Panc1 (cell line): ENCODE measurements around the gene ABL1. TPM values are rescaled to one million over a fixed set of nuclear protein-coding genes. Genes with fewer than 3 reads are reported as not detected.

Source experiments
- ATAC-seq: fragments of 200-7000 bp; cut with Tn5 transposase; 2 replicates; pipeline ENCODE4 v1.9.1; 2020; ENCODE audit warnings: mild to moderate bottlenecking, moderate library complexity
- BruUV-seq: library from RNA; stranded (reverse); fragments of 400-500 nt; replicated peaks from 2 replicates; lab custom pipeline; 2021; lab: Mats Ljungman, UMichigan
- CTCF ChIA-PET: fragments of 300-600 bp; sonication (Branson Sonifier 250); formaldehyde crosslinking; loops from one replicate; lab custom pipeline; 2022; ENCODE audit warnings: antibody characterized with exemption; lab: Charles Lee
- POLR2A ChIA-PET: fragments of 300-600 bp; sonication (Branson Sonifier 250); formaldehyde crosslinking; loops from one replicate; lab custom pipeline; 2022; ENCODE audit warnings: antibody characterized with exemption; lab: Charles Lee
- DNase-seq: peaks from one replicate; pipeline ENCODE4 v3.0.0-alpha.2; 2010; ENCODE audit warnings: low read depth, low spot score
- H3K27ac ChIP-seq: 2 replicates; pipeline ENCODE4 v1.5.1; 2011; ENCODE audit warnings: mild to moderate bottlenecking, low read length, inconsistent platforms
- H3K27me3 ChIP-seq: fragments of 200-500 bp; sonication (Bioruptor generic); 2 replicates; pipeline ENCODE4 v1.6.0; 2014; ENCODE audit warnings: low read length, inconsistent platforms; ENCODE audit not compliant: control insufficient read depth, insufficient read depth
- H3K36me3 ChIP-seq: fragments of 200-500 bp; sonication (Bioruptor generic); 2 replicates; pipeline ENCODE4 v1.5.1; 2014; ENCODE audit warnings: inconsistent platforms, mild to moderate bottlenecking, low read length, moderate library complexity; ENCODE audit not compliant: control insufficient read depth, insufficient read depth
- H3K4me1 ChIP-seq: 2 replicates; pipeline ENCODE4 v1.5.1; 2011; ENCODE audit warnings: inconsistent platforms, mild to moderate bottlenecking, low read length, moderate library complexity; ENCODE audit not compliant: control insufficient read depth, insufficient read depth
- H3K4me3 ChIP-seq, 2 experiments: 2 replicates each; pipeline ENCODE4 v1.5.1; 2011 to 2012; ENCODE audit warnings: low read depth in 2 of 2, low read length in 2 of 2, mild to moderate bottlenecking in 2 of 2, inconsistent platforms in 1 of 2, moderate library complexity in 1 of 2
- H3K9me3 ChIP-seq: fragments of 200-500 bp; sonication (Bioruptor generic); 2 replicates; pipeline ENCODE4 v1.5.1; 2014; ENCODE audit warnings: low read depth, mild to moderate bottlenecking, inconsistent platforms, low read length, moderate library complexity; ENCODE audit not compliant: control insufficient read depth, insufficient read depth
- CTCF ChIP-seq: fragments of 450-650 bp; IDR thresholded peaks from 2 replicates; pipeline ENCODE4 v1.5.1; 2017; ENCODE audit warnings: mild to moderate bottlenecking
- POLR2AphosphoS5 ChIP-seq: IDR thresholded peaks from 2 replicates; pipeline ENCODE4 v1.6.1; 2012; ENCODE audit warnings: mild to moderate bottlenecking, low read depth, low read length, moderate library complexity
- REST ChIP-seq, 2 experiments: IDR thresholded peaks; 2 replicates each; pipeline ENCODE4 v1.6.1; 2011 to 2012; ENCODE audit warnings: low read depth in 2 of 2, control low read depth in 1 of 2, low read length in 1 of 2, mild to moderate bottlenecking in 1 of 2, moderate library complexity in 1 of 2; ENCODE audit not compliant: insufficient read depth in 1 of 2
- SIN3A ChIP-seq: IDR thresholded peaks from 2 replicates; pipeline ENCODE4 v1.6.1; 2012; ENCODE audit warnings: low read depth, mild to moderate bottlenecking, low read length, moderate library complexity, borderline replicate concordance; ENCODE audit not compliant: insufficient read depth
- TCF7L2 ChIP-seq: IDR thresholded peaks from 2 replicates; pipeline ENCODE4 v1.6.1; 2011; ENCODE audit warnings: mild to moderate bottlenecking, low read depth, low read length, inconsistent platforms
- in situ Hi-C: cut with HindIII; loops from 2 replicates; pipeline ENCODE4 v1.10.0; 2016; ENCODE audit warnings: low sequenced_read_pairs, low pct_unique_long_range_greater_than_20kb
- intact Hi-C: fragments of 100-400 bp; cut with micrococcal nuclease; formaldehyde crosslinking; loops from one replicate; pipeline ENCODE4 v1.10.0; 2022; ENCODE audit not compliant: unreplicated experiment
- total RNA-seq: library from RNA; stranded (reverse); gene quantifications from one replicate; pipeline ENCODE4 v1.2.1, GENCODE V29; 2021; ENCODE audit not compliant: unreplicated experiment

The ABL1 gene
- total RNA-seq, 1 experiment from 2014 or later = 48.4 TPM

GRCh38 chr9:130900701-130901497 lies 65.8 kb downstream of the ABL1 start:
- ATAC-seq = no peak
- no peaks in the 10 kb centered on the region for H3K27me3 ChIP-seq

More at GRCh38 chr9:130900701-130901497, 65.8 kb downstream of the ABL1 start:
- Histone ChIP-seq H3K4me3 (no peak overlapping the region), H3K27ac (no peak overlapping the region), H3K36me3 (no peaks in the 10 kb centered on the region), H3K9me3 (no peaks in the 10 kb centered on the region), H3K4me1 (no peaks in the 10 kb centered on the region)
- POLR2A ChIA-PET = no interaction called here
- in situ Hi-C loops = no loop called here
- no peak for DNase-seq
- no peak for TF ChIP-seq TCF7L2
- no peak for TF ChIP-seq POLR2AphosphoS5
- TF ChIP-seq CTCF = no peak
- TF ChIP-seq SIN3A = no peak
- no peak for TF ChIP-seq REST (IDR thresholded peaks at IDR 0.05; ENCODE audit: insufficient read depth in 1 of 2, low read depth in 2 of 2, low read length in 1 of 2)
- no TSS peak for BruUV-seq
- CTCF ChIA-PET = no interaction called here
- intact Hi-C loops = no loop called here
